NCI-H748 (cell line): ENCODE data around the gene CGB7.

ENCODE experiments used
- DNase-seq: peaks from one replicate; lab custom pipeline; 2025; ENCODE audit not compliant: unreplicated experiment; lab: John Stamatoyannopoulos, UW

Gene CGB7

DNA sequence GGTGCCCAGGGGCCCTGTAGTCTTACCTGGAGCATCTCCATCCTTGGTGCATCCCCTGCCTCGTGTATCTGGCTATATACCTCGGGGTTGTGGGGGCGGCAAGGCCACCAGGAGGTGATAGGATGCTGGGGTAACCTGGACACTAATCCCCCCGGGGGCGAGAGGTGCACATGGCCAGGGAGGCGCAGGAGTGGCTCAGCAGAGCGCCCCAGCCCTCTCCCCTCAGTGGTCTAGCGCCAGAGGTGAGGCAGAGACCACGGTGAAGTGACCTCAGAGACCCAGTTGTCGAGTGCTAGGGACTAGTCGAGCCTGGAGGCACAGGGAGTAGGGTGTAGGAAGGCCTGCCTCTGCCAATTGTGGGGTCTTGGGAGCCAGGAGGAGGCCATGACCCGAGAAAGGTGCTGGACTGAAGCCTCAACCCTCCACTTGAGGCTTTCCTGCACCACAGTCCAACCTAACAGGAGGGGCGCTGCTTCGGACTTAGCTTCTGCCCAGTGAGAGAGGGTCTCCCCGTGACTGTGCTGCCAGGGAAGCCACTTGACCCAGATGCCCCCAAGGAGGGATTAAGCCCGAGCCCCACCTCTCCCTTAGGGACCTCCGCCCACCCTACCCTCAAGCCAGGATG lies 40.4 kb downstream of the CGB7 start, which contains the start of gene LHB:
Gene LHB (minus strand): TSS at position 51 of the 625 bp plus-strand sequence. CDS start 10 bp downstream, at position 41.
- DNase-seq, result no peak

DNA sequence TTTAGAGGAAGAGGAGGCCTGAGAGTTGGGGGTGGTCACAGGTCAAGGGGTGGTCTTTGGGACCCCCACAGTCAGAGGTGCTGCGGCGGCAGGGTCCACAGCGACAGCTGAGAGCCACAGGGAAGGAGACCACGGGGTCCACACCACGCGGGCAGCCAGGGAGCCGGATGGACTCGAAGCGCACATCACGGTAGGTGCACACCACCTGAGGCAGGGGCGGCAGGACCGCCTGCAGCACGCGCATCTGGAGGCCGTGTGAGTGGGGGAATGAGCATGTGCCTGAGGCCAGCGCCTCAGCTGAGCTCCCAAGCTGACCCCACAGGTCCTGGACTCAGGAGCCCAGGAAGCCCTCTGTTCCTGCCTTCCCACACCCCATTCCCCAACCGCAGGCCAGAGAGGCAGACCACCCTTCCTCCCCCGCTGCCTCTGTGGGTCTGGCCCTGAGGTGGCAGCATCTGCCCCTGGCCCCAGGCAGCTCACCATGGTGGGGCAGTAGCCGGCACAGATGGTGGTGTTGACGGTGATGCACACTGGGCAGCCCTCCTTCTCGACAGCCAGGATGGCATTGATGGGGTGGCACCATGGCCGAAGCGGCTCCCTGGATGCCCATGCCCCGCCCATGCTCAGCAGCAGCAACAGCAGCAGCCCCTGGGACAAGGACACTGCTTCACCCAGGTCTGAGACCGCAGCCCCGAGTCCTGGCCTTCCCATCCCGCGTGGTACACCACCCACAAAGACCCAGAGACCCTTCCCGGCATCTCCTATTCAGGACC lies 41.3 kb downstream of the CGB7 start:
- no peak for DNase-seq

DNA sequence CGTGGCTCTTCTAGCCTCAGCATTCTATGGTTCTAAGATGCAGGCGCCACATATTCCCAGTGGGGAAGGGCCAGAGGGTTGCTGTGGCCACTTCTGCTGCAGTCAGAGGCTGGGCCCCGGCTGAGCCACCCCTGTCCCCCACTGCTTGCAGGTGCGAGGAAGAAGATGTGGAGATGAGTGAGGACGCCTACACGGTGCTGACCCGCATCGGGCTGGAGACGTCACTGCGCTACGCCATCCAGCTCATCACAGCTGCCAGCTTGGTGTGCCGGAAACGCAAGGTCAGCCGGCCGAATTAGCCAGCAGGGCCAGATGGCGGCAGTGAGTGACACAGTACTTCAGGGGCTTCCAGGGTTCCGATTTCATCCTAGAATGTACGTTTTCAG lies 42.7 kb downstream of the CGB7 start:
- DNase-seq, result no peak

DNA sequence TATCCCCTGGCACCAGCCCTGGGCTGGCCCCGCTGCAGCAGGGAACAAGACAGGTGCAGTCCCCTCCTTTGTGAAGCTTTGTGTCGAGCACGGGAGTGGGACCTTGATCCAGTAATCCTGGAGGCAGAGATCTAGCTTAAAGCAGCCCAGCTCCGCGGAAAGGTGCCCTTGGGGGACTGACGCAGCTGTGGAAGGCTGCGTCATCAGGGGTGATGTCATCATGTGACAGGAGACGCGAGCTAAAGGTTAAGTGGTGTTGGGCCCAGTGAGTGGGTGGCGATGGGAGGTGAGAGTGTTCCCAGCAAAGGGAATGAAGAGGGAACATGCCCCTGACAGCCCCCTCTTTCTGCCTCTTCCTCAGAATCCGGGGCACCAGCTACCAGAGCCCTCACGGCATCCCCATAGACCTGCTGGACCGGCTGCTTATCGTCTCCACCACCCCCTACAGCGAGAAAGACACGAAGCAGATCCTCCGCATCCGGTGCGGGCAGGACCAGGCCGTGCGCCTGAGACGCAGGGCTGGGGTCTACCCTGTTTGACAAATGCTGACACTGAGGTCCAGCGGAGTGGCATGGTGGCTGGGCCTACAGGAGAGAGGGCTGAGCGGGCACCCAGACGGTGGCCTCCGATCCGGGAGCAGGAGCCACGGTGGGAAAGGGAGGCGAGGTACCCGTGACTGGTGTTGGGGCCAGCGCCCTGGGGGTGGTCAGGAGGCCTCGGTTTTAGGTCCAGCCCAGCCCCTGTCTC lies 43.3 kb downstream of the CGB7 start:
- DNase-seq, result no peak

GRCh38 chr19:49011194-49011593 lies 46.4 kb downstream of the CGB7 start:
- DNase-seq, result no peak

GRCh38 chr19:49010453-49010852 lies 47.1 kb downstream of the CGB7 start:
- DNase-seq, result no peak

DNA sequence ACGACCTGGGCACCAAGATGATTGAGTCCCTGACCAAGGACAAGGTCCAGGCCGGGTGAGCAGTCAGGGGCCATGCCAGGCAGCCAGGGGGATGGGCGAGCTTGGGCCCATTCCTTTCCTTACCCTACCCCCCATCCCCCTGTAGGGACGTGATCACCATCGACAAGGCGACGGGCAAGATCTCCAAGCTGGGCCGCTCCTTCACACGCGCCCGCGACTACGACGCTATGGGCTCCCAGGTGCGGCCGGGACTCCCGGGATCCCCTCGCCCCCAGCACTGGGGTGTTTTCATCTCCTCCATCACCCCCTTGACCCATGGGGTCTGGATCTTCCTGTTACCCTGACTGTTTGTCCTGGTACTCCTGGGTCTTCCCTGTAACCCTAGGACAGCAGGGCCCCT lies 47.7 kb downstream of the CGB7 start:
- no peak for DNase-seq

- DNase-seq, result no peak
Measured at GRCh38 chr19:49006905-49007304, 50.6 kb downstream of the CGB7 start.

GRCh38 chr19:49004964-49005614 lies 52.5 kb downstream of the CGB7 start:
- no peak for DNase-seq
